ENCODE data around the gene CHAD. TPM values are rescaled to one million over a fixed set of nuclear protein-coding genes. Genes with fewer than 3 reads are reported as not detected.
A peak's percentile ranks its signal among the peaks of the same experiment; 100 is the strongest.
"Not testable (repeated sequence)": the region's sequence is repeated elsewhere in the genome, so short reads cannot be mapped to it uniquely, and the experiment has no call there.

CHAD gene
- total RNA-seq, 1 donor from 2014 or later = not detected

GRCh38 chr17:50428126-50428525 lies 40.6 kb downstream of the CHAD start:
- not testable (repeated sequence) for DNase-seq (ENCODE audit: low spot score)

GRCh38 chr17:50426814-50427787 lies 41.6 kb downstream of the CHAD start:
- peak; percentile 52 for DNase-seq (ENCODE audit: low spot score)

- no peak for DNase-seq (ENCODE audit: low spot score)
Measured at GRCh38 chr17:50426472-50426782, 42.3 kb downstream of the CHAD start.

GRCh38 chr17:50425682-50426471 lies 42.8 kb downstream of the CHAD start, which contains the start of gene ACSF2:
Gene ACSF2, plus strand, starts transcription at chr17:50426218. Its CDS starts 44 bp downstream, at chr17:50426262.
- peak; percentile 74 for DNase-seq (ENCODE audit: low spot score)

- DNase-seq (ENCODE audit: low spot score) = no peak
Measured at GRCh38 chr17:50424996-50425681, 43.5 kb downstream of the CHAD start.

GRCh38 chr17:50424246-50424995 lies 44.3 kb downstream of the CHAD start:
- DNase-seq (ENCODE audit: low spot score) = no peak

- peak; percentile 48 for DNase-seq (ENCODE audit: low spot score)
Measured at GRCh38 chr17:50423553-50424159, 45.0 kb downstream of the CHAD start.

GRCh38 chr17:50422738-50423137 lies 45.9 kb downstream of the CHAD start:
- DNase-seq (ENCODE audit: low spot score) = no peak

- DNase-seq (ENCODE audit: low spot score) = no peak
Measured at GRCh38 chr17:50421308-50422051, 47.2 kb downstream of the CHAD start.

GRCh38 chr17:50420419-50421112 lies 48.1 kb downstream of the CHAD start:
- no peak for DNase-seq (ENCODE audit: low spot score)

- DNase-seq (ENCODE audit: low spot score) = not testable (repeated sequence)
Measured at GRCh38 chr17:50419577-50419976, 49.1 kb downstream of the CHAD start.

GRCh38 chr17:50414808-50415207 lies 53.9 kb downstream of the CHAD start:
- no peak for DNase-seq (ENCODE audit: low spot score)

Other genes with a start within 250 kb of the CHAD start
- not detected for gene TMEM92, start 194.4 kb downstream of the CHAD start, total RNA-seq (ENCODE audit: insufficient read depth, low replicate concordance)
- 29.6 TPM for gene XYLT2, start 122.8 kb downstream of the CHAD start, total RNA-seq (ENCODE audit: insufficient read depth, low replicate concordance)
- 19.5 TPM for gene MRPL27, start 95.7 kb downstream of the CHAD start, total RNA-seq (ENCODE audit: insufficient read depth, low replicate concordance)
- not detected for gene EME1, start 95.7 kb downstream of the CHAD start, total RNA-seq (ENCODE audit: insufficient read depth, low replicate concordance)
- gene LRRC59, start 71.4 kb downstream of the CHAD start, total RNA-seq (ENCODE audit: insufficient read depth, low replicate concordance) = 56.8 TPM
- gene ACSF2, start 42.7 kb downstream of the CHAD start, total RNA-seq (ENCODE audit: insufficient read depth, low replicate concordance) = 14.9 TPM
- 42.4 TPM for gene RSAD1, start 10.0 kb upstream of the CHAD start, total RNA-seq (ENCODE audit: insufficient read depth, low replicate concordance)
- gene MYCBPAP, start 39.6 kb upstream of the CHAD start, total RNA-seq (ENCODE audit: insufficient read depth, low replicate concordance) = not detected
- gene EPN3, start 63.9 kb upstream of the CHAD start, total RNA-seq (ENCODE audit: insufficient read depth, low replicate concordance) = 1.2 TPM
- 71.3 TPM for gene SPATA20, start 78.3 kb upstream of the CHAD start, total RNA-seq (ENCODE audit: insufficient read depth, low replicate concordance)
- 1.9 TPM for gene CACNA1G, start 91.8 kb upstream of the CHAD start, total RNA-seq (ENCODE audit: insufficient read depth, low replicate concordance)
- gene ABCC3, start 166.0 kb upstream of the CHAD start, total RNA-seq (ENCODE audit: insufficient read depth, low replicate concordance) = 16.9 TPM
- gene ANKRD40, start 239.0 kb upstream of the CHAD start, total RNA-seq (ENCODE audit: insufficient read depth, low replicate concordance) = 30.1 TPM

Data from umbilical cord (tissue), 2 donors.